IPS-NIHi7 (cell line): ENCODE data around the gene EEF1AKMT3.
A peak's percentile ranks its signal among the peaks of the same experiment; 100 is the strongest.

Source experiments
- DNase-seq: peaks from one replicate; pipeline ENCODE4 v3.0.0; 2012; ENCODE audit warnings: mixed read lengths; ENCODE audit errors: extremely low spot score

Gene EEF1AKMT3

DNA sequence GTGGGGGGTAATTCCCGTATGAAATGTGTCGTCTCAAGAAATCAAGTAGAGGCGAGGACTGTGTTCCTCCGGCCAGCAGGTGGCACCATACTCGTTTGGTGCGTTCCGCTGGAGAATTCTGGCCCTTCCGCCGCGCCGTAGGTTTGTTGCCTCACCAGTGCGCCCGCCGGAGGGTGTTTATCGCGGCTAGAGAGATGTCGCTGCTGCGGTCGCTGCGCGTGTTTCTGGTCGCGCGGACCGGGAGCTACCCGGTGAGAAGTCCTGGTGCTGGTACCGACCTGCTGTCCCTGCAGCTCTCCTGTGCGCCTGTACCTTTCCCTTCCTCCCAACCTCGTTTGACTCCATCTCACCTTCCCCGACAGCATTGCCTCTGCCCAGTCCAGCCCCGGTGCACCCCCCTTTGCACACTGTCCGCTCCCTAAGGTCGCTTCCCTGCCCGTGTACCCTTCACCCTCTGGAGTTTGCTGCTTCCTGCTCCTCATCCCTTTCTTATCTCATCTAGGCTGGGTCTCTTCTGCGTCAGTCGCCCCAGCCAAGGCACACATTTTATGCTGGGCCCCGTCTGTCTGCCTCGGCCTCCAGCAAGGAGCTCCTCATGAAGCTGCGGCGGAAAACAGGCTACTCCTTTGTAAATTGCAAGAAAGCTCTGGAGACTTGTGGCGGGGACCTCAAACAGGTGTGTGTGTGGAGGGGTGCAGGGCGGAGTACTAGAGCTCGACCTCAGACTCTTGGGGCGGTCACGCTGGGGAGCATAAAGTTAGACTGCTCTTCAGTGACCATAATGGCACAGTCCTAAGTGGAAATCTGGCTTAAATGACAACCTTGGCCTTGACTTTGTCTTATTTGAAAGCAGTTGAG, 10.4 kb downstream of the EEF1AKMT3 start, which contains the start of gene TSFM:
TSFM (plus strand) TSS at position 180 of the 858 bp plus-strand sequence; CDS start at position 195, 15 bp downstream.
- peak; percentile 86 for DNase-seq

DNA sequence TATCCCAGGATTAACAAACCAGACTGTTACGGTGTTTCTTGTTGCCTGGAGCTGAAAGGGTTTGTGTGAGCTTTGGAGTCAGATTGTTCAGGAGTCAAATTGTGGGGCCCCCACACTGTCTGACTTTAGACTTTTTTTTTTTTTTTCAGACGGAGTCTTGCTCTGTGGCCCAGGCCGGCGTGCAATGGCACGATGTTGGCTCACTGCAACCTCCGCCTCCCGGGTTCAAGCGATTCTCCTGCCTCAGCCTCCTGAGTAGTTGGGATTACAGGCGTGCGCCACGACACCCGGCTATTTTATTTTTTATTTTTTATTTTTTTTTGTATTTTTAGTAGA, 11.0 kb downstream of the EEF1AKMT3 start:
- no peak for DNase-seq

DNA sequence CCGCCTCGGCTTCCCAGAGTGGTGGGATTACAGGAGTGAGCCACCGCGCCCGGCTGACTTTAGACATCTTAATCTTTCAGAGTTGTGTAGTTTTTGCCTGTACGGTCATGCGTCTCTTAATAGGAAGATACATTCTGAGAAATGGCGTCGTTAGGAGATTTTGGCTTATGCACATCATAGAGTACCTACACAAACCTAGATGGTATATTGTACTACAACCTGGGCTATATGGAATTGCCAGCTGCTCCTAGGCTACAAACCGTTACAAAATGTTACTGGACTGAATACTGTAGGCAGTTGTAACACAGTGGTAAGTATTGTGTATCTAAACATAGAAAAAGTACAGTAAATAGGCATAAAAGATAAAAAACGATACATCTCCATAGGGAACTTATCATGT, 11.4 kb downstream of the EEF1AKMT3 start:
- DNase-seq = no peak

DNA sequence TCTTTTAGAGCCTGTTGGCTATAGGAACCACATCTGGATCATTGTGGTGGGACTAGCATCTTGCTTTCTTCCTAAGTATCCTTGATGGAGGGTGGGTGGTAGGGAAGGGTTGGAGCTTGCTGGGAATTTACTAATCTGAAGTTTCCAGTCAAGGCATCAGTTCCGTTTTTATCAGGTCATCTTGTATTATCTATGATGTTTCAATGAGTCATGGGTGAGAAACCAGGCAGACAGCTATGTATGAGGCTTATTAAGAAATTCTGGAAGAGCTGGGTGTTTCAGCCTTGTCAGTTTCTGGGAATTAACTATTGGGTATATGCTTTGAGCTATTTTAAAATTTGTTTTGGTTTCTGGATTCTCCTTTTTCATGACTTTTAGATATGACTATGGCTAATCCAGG, 21.5 kb downstream of the EEF1AKMT3 start:
- no peak for DNase-seq

DNA sequence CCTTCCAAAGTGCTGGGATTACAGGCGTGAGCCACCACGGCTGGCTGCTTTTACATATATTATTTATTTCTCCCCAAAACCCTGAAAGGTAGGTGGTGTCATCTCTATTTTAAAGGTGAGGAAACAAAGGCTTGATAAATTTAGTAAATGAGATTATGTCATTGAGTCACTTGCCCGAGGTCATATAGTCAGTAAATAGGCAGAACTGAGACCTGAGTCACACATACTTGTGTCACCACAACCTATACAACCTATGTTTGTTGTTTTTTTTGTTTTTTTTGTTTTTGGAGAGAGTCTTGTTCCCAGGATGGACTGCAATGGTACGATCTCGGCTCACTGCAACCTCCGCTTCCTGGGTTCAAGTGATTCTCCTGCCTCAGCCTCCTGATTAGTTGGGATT, 22.9 kb downstream of the EEF1AKMT3 start:
- DNase-seq = no peak

DNA sequence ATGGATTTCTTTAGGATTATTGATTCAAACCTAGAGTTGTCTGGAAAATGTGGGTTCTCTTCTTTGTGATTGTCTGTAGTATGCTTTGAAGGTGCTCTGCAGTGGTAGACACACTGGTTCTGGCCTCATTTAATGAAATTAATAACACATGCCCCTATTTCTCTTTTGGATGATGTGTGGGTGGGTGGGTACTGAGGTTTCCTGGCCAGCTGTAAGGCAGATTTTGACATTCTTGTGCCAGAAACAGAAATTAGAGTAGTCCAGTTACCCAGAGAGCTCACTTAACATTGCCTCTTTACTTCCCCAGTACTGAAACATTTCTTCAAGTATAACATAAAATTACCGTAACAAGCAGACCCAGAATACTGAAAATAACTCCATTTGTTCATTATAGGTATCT, 24.6 kb downstream of the EEF1AKMT3 start:
- DNase-seq = no peak

DNA sequence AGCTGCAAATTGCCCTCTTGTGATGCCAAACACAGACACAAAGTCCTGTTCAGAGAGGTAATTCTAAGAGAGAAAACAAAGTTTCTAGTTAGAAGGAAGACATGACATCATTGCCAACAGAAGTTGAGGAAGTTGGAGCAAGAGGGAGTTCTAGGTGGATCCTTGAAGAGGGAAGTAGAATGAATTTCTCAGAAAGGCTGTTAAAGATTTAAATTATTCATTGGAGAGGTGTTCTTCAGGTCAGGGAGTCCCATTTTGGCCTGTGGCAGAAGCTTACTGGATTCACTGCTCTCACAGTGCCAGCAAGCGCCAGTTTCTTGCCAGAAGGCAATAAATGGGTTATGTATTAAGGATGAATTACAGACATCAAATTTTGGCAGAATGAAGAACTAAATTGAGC, 25.5 kb downstream of the EEF1AKMT3 start:
- DNase-seq = no peak

DNA sequence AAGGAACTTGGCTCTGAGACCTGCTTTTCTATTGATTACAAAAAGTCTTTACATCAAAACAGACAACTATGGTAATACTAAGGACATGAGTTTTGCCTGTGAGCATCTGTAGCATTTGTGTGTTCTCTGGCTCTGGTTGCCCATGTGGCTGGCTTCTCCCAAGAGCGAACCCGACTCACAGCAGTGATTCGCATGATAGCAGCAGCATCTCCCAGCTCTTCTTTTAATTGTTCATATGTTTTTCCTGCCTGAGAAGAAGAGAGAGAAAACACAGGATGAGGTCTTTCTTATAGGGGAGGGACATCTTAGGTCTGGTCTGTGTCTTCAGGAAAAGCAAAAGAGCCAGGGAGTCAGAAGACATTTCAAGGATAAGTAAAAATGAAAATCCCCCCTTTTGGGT, 28.6 kb downstream of the EEF1AKMT3 start:
- no peak for DNase-seq

DNA sequence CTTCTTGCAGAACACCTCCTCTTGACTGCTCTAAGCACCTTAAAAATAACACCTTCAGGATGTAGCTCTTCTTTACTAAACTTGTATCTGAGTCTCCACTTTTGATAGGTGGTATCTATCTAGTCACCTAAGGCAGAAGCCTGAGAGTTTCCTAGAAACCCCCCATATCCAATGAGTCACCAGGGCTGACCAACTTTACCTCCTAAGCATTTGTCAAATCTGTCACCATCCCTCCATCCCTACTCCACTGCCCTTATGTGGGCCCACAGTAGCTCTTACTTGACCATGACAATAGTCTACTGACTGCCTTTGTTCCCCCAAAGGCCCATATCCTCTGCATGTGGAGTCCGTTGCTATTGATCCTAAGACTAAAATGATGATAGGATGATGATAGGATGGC, 30.2 kb downstream of the EEF1AKMT3 start:
- no peak for DNase-seq

DNA sequence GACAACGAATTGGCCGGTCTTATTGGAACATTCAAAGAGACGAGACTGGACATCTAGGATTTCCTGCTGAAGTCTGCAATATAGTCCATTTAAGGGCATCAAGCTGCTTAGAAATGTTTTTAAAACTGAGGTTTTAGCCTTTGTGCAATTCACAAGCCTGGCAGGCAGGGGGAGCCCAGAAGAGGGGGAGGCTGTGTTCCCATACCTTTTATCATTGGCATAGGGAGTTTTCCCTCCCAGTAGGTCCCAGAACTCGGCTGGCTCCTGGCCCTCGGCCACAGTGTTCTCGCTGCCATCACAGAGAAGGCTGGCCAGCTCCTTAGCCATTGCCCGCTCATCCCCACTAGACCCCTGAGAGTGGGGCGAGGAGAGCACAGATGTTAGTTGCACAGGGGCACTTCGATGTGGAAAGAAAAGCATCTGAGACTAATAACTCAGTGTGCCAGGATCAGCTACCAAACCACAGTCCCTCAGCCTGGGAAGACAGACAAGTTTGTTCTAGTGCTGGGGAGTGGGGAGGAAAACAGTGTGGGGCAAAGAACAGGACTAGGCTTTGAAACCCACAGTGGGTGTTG, 31.0 kb downstream of the EEF1AKMT3 start:
- DNase-seq = peak; percentile 88

DNA sequence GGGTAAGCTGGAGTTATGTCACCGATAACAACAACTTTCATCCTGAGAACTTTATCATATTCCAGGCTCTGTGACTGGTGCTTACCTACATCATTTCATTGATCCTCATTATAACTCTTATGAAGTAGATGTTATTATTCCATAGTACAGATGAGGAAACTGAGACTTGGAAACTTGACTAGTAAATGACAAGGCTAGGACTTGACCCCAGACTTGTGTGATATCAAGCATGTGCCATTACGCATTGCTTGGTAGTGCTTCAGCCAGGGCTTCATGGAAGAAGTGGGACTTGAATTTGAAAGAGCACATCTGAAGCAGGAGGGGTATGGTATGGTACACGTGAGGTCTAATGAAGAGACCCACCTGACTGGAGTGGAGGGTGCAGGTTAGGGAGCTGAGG, 34.3 kb downstream of the EEF1AKMT3 start:
- no peak for DNase-seq

DNA sequence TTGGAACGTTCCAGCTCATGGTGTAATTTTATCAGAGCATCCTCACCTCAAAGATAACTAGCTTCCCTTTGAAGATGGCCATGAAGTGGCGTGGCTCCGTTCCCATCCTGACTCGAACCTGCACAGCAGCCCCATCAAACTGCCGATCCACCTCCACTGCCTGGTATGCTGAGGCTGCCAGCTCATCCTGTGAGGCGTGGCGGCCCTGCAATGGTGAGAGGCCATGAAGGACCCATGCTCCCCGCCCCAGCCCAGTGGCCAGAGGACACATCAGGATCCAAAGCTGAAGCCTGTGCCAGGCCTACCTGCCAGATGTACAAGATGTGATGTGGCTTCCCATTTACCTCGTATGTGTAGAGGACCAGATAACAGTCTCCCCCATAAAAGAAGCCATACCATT, 34.9 kb downstream of the EEF1AKMT3 start:
- no peak for DNase-seq

DNA sequence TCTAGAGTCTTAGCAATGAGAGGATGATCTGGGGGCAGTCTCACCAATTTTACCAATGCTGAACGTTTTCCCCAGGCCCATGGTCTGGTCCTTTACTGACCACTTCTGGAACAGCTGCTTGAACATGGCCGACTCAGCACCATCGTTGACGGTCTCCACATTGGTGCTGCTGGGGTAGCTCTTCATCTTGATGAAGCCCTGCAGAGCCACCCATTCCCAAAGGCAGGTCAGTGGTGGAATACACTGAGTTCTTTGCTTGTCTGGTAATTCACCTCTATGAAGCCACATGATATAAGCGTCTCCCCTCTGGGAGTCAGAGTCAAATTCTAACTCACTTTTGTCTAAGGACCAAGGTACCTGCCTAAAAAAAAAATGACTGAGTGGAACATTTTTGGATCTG, 35.9 kb downstream of the EEF1AKMT3 start:
- DNase-seq = no peak

DNA sequence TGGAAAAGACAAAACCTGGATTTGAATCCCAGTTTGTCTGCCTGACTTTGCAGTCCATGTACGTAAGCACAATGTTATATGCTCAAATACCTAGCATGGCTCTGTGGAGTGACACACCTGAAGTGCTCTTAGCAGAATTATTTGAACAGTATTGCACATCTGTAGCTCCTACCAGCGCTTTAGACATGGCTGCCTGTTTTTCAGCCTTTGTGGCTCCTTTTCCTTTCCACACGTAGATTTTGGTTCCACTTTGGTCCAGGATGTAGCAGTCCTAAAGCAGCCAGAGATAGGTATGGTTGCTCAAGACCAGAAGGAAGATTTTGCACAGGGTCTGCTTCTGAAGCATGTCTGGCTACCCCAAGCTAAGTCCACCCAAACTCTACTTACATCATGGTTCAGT, 37.0 kb downstream of the EEF1AKMT3 start:
- DNase-seq = no peak

DNA sequence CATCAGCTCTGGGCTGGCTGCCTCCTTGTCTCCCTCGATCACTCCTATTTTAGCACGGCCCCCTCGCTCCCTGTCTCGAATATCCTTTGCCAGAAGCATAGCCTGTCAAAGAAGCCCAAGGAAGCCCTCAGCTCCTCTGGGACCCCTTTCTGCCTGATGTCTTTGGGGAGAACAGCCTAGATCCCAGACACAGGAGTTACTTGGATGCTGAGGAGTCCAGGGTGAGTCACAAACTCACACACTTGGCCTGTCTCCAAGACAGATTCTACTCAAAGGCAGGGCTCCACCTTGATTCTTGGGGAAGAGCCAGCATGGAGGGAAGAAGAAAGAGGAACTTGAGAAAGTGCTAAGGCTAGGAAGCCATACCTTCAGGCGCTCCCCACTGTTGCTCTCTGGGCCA, 38.0 kb downstream of the EEF1AKMT3 start:
- DNase-seq = no peak

DNA sequence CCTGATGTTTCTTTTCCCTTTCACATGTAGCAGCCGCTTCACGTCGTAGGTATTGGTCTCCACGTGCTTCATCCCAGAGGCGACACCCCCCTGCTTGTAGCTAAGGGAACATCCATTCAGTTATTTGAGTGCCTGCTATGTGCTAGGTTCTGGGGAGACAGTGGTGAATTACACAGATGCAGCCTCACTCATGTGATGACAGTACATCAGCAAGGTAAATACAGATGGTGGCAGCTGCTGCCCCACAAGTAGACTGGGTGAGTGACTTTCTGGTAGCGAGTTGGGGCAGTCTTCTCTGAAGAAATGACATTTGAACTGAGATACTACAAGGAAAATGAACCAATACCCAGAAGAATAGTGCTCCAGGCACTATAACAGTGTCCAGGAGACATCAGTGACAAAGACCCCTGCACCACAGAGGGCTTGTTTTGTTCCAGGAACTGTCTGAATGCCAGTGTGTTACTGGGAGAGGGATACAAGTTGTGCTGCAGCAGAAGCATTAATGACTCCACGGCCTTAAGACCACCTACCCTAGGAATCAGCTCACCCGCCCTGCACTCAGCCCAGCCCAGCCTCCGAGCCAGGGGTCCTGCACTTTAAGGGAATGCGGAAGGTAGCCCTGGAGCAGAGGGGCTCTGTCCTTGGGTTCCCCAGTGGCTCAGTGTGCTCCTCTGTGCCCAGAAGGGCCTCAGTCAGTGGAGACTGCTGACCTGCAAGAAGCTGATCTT, 38.8 kb downstream of the EEF1AKMT3 start:
- DNase-seq = no peak

DNA sequence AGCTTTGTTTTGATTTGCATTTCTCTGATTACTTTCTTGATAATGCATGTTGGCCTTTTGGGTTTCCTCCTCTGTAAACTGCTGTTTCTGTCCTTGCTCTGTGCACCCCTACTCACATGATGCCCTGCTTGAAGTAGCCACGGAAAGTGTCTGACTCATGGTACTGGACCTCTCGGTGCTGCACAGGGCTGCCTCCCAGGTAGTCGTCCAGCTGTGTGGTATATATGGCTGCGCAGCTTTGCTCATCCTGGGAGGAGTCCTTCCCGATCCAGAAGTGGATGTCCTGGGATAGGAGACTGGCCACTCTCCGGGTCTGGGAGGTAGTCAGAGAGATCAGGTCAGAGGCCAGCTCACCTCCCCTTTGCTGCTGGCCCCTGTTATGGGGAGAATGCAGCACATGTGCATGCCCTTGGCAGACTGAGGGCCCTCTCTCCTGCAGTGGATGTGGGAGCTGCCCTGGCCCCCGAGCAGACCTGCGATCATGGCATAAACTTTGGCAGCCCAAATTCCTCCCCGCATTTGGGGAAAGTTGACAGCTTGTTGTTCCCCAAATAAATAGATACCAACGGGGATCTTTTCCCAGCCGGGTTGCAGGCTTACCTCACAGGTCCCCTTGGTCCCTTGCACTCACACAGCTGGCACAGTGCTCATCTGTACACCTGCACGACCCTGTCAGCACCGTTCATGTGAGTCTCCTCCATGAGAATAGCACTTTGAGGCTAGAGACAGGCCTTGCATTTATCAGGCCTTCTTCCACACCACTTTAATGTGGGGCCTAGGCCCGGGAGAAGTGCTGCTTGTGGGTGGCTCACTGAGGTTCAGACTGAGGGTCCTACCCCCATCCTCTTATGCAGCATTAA, 40.9 kb downstream of the EEF1AKMT3 start:
- DNase-seq = no peak

DNA sequence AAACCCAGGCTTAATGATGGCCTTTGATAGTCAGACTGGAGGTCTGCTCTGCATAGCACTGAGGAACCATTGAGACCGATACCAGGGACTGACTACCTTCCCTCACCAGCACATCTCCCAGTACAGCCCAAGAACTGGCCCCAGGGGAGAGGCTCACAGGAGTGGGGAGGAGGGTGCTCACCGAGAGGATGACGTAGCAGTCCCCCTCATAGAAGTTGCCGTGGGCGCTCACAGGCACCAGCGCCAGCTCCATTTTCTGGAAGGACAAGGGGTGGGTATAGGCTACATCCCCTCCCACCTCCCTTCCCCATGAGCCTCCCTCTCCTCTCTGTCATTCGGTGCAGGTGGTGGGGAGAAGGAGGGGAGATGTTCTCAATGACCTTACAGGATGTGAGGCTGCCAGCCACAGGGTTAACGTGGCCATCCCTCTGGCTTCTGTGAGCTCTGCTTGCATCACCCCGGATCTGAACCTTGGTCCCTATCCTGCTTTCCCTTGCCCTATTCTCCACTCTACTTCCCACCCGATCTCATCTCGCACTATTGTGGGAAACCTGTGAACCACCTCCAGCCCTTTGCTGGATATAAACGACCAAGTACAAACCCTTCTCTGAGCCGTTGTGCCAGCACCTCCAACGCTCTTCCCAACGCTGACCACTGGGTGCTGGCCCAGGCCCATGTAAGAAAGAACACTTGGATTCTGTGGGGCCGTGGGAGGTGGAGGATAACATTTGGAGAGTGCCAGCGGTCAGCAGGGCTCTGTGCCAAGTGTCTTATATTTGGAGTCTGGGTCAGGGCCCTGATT, 41.8 kb downstream of the EEF1AKMT3 start:
- no peak for DNase-seq

DNA sequence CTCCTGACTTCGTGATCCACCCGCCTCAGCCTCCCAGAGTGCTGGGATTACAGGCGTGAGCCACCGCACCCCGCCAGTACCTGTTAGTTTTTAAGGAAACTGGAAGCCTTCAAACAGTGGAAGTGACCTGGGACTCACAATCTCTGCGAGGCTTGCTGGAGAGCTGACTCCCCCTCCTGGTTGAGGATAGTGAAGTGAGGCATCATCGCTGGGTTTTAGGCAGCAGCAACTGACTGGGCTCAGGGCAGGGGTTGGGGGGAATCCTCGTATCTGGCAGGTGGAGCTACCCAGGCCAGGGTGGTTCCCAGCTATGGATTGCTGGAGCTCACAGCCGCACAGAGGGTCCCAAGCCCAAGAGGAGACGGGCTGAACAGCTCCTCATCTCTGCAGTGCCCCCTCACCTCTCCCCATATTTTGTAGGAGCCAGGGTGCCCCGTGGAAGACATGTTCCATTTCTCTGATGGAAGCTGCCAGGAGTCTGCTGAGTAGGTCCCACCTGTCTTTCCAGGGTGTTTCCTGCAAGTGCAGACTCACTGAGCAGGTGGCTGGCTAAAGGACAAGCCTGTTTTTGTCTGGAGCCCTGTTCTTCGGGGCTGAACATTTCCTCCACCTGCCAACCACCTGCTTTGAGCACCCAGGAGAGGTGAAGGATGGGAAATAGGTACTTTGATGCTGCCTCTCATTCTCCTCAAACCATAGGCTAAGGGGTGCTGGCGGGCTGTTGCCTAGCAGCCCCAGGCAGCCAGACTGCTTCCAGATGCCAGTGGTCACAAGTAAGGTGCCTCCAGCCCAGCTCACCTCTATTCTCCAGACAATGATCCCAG, 43.0 kb downstream of the EEF1AKMT3 start:
- DNase-seq = peak; percentile 77
